Measurements from ENCODE around the gene MAST3.
"Not testable (repeated sequence)": the region's sequence is repeated elsewhere in the genome, so short reads cannot be mapped to it uniquely, and the experiment has no call there.

DNA sequence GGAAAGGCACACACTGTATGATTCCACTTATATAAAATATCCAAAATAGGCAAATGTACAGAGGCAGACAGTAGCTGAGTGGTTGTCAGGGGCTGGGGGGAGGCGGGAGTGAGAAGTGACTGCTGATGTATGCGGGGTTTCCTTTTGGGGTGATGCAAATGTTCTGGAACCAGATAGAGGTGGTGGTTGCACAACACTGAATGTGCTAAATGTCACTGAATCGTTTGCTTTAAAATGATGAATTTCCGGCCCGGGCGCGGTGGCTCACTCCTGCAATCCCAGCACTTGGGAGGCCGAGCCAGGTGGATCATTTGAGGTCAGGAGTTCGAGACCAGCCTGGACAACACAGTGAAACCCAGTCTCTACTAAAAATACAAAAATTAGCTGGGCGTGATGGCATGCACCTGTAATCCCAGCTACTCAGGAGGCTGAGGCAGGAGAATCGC lies 8.5 kb upstream of the MAST3 start:
- not testable (repeated sequence) for TF ChIP-seq POLR2A (IDR thresholded peaks at IDR 0.05; ENCODE audit: borderline replicate concordance, extremely low read depth, insufficient read depth, insufficient read length); JUND (IDR thresholded peaks at IDR 0.05); YY1 (IDR thresholded peaks at IDR 0.05; ENCODE audit: extremely low read depth, insufficient replicate concordance, low read depth, low read length); RAD21 (IDR thresholded peaks at IDR 0.05; ENCODE audit: low read depth); ELF1 (IDR thresholded peaks at IDR 0.05; ENCODE audit: borderline replicate concordance, low read depth); EZH2 (IDR thresholded peaks at IDR 0.05); POLR2AphosphoS5 (IDR thresholded peaks at IDR 0.05; ENCODE audit: low read depth, low read length); ZNF274 (IDR thresholded peaks at IDR 0.05; ENCODE audit: low read depth, low read length); SP1 (IDR thresholded peaks at IDR 0.05; ENCODE audit: low read depth)
- TF ChIP-seq, protein P1, sequence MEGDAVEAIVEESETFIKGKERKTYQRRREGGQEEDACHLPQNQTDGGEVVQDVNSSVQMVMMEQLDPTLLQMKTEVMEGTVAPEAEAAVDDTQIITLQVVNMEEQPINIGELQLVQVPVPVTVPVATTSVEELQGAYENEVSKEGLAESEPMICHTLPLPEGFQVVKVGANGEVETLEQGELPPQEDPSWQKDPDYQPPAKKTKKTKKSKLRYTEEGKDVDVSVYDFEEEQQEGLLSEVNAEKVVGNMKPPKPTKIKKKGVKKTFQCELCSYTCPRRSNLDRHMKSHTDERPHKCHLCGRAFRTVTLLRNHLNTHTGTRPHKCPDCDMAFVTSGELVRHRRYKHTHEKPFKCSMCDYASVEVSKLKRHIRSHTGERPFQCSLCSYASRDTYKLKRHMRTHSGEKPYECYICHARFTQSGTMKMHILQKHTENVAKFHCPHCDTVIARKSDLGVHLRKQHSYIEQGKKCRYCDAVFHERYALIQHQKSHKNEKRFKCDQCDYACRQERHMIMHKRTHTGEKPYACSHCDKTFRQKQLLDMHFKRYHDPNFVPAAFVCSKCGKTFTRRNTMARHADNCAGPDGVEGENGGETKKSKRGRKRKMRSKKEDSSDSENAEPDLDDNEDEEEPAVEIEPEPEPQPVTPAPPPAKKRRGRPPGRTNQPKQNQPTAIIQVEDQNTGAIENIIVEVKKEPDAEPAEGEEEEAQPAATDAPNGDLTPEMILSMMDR (IDR thresholded peaks at IDR 0.05 in 2 of 3, conservative IDR thresholded peaks at IDR 0.05 in 1 of 3; ENCODE audit: borderline replicate concordance in 1 of 3, insufficient read depth in 1 of 3, low read depth in 2 of 3, low read length in 2 of 3) = not testable (repeated sequence)
- TF ChIP-seq, protein P2, sequence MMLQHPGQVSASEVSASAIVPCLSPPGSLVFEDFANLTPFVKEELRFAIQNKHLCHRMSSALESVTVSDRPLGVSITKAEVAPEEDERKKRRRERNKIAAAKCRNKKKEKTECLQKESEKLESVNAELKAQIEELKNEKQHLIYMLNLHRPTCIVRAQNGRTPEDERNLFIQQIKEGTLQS (IDR thresholded peaks at IDR 0.05) = not testable (repeated sequence)

All from HCT116 (cell line).